ENCODE measurements around the gene LONRF3. TPM values are rescaled to one million over a fixed set of nuclear protein-coding genes. Genes with fewer than 3 reads are reported as not detected.

LONRF3 gene
- polyA plus RNA-seq, 1 donor (not counting 4 experiments of a cell fraction or from before 2014, with no cell fraction given), result not detected

- Histone ChIP-seq H3K9ac (ENCODE audit: control insufficient read depth, extremely low read depth, insufficient read depth, low read length) (no peak overlapping the region), H3K4me1 (ENCODE audit: control insufficient read depth, extremely low read depth, insufficient read depth, low read length) (no peaks in the 10 kb centered on the region), H3K27me3 (ENCODE audit: control insufficient read depth, extremely low read depth, insufficient read depth, low read length) (no peaks in the 10 kb centered on the region), H3K36me3 (ENCODE audit: control insufficient read depth in 2 of 2, extremely low read depth in 1 of 2, insufficient read depth in 2 of 2, low read length in 2 of 2) (no peaks in the 10 kb centered on the region), H3K4me2 (ENCODE audit: control insufficient read depth, extremely low read depth, insufficient read depth, low read depth, low read length) (no peak overlapping the region), H3K27ac (ENCODE audit: control insufficient read depth, insufficient read depth, low read length) (no peak overlapping the region), H2AFZ (ENCODE audit: control insufficient read depth, low read length) (no peak overlapping the region), H3K9me3 (ENCODE audit: control insufficient read depth, low read depth, low read length) (no peaks in the 10 kb centered on the region), H4K20me1 (ENCODE audit: control insufficient read depth, extremely low read depth, insufficient read depth, low read length) (no peaks in the 10 kb centered on the region), H3K4me3 (ENCODE audit: control insufficient read depth in 2 of 3, extremely low read depth in 1 of 3, insufficient read depth in 2 of 3, low read depth in 1 of 3, low read length in 3 of 3) (no peak overlapping the region), H3K79me2 (ENCODE audit: control insufficient read depth, insufficient read depth, low read length) (no peaks in the 10 kb centered on the region), H3K9me1 (ENCODE audit: control insufficient read depth, extremely low read depth, insufficient read depth, low read length) (no peaks in the 10 kb centered on the region)
- dilution Hi-C loops (cut with MboI; ENCODE audit: extremely low pct_ligation_motif_present, low sequenced_read_pairs), result no loop called here
- TF ChIP-seq CTCF (optimal IDR thresholded peaks at IDR 0.05 in 1 of 3, IDR thresholded peaks at IDR 0.05 in 1 of 3, conservative IDR thresholded peaks at IDR 0.05 in 1 of 3; ENCODE audit: extremely low read depth in 1 of 3, insufficient read depth in 2 of 3, low read length in 3 of 3) (no peak), EZH2 (IDR thresholded peaks at IDR 0.05; ENCODE audit: low read length) (no peak)
- DNase-seq (ENCODE audit: low read depth, low spot score) (no peak), FAIRE-seq (no peak)
Observed at GRCh38 chrX:118963159-118963558, 11.3 kb upstream of the LONRF3 start.

DNA sequence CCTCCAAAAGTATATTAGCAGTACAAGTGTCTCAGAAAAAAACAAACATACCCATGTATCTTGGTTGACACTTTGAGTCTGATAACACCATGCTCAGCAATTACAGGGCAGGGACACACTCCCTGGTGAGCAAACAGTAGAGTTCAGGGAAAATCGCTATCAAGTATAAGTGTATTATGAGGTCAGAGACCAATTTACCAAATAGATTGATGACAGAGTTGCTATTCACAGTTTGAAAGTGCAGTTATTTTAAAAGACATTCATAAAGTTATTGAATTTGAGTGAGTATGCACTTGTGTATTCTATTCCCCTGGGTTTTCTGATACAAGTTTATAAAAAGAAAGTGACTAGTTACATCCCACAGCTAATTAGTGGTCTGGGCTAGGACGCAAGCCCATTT, 10.2 kb upstream of the LONRF3 start:
- no peak for TF ChIP-seq CTCF (optimal IDR thresholded peaks at IDR 0.05 in 1 of 3, IDR thresholded peaks at IDR 0.05 in 1 of 3, conservative IDR thresholded peaks at IDR 0.05 in 1 of 3; ENCODE audit: extremely low read depth in 1 of 3, insufficient read depth in 2 of 3, low read length in 3 of 3)
- no peak for TF ChIP-seq EZH2 (IDR thresholded peaks at IDR 0.05; ENCODE audit: low read length)
- H3K27ac ChIP-seq (ENCODE audit: control insufficient read depth, insufficient read depth, low read length), result no peak overlapping the region
- H3K4me1 ChIP-seq (ENCODE audit: control insufficient read depth, extremely low read depth, insufficient read depth, low read length), result no peaks in the 10 kb centered on the region
- no peaks in the 10 kb centered on the region for H3K79me2 ChIP-seq (ENCODE audit: control insufficient read depth, insufficient read depth, low read length)
- no peak overlapping the region for H3K4me2 ChIP-seq (ENCODE audit: control insufficient read depth, extremely low read depth, insufficient read depth, low read depth, low read length)
- no peaks in the 10 kb centered on the region for H3K9me1 ChIP-seq (ENCODE audit: control insufficient read depth, extremely low read depth, insufficient read depth, low read length)
- H2AFZ ChIP-seq (ENCODE audit: control insufficient read depth, low read length), result no peak overlapping the region
- H4K20me1 ChIP-seq (ENCODE audit: control insufficient read depth, extremely low read depth, insufficient read depth, low read length), result no peaks in the 10 kb centered on the region
- dilution Hi-C loops (cut with MboI; ENCODE audit: extremely low pct_ligation_motif_present, low sequenced_read_pairs), result no loop called here
- no peak for FAIRE-seq
- no peak overlapping the region for H3K9ac ChIP-seq (ENCODE audit: control insufficient read depth, extremely low read depth, insufficient read depth, low read length)
- H3K27me3 ChIP-seq (ENCODE audit: control insufficient read depth, extremely low read depth, insufficient read depth, low read length), result no peaks in the 10 kb centered on the region
- no peak overlapping the region for H3K4me3 ChIP-seq (ENCODE audit: control insufficient read depth in 2 of 3, extremely low read depth in 1 of 3, insufficient read depth in 2 of 3, low read depth in 1 of 3, low read length in 3 of 3)
- DNase-seq (ENCODE audit: low read depth, low spot score), result no peak
- no peaks in the 10 kb centered on the region for H3K9me3 ChIP-seq (ENCODE audit: control insufficient read depth, low read depth, low read length)
- no peaks in the 10 kb centered on the region for H3K36me3 ChIP-seq (ENCODE audit: control insufficient read depth in 2 of 2, extremely low read depth in 1 of 2, insufficient read depth in 2 of 2, low read length in 2 of 2)
